Measurements from ENCODE around the gene PPARGC1A.

PPARGC1A gene

GRCh38 chr4:23878912-23879732 lies 10.7 kb downstream of the PPARGC1A start:
- no peak for DNase-seq

- no peak for DNase-seq
These were observed 11.5 kb downstream of the PPARGC1A start for GRCh38 chr4:23878246-23878891.

GRCh38 chr4:23877758-23878229 lies 12.1 kb downstream of the PPARGC1A start:
- no peak for DNase-seq

GRCh38 chr4:23876418-23877089 lies 13.3 kb downstream of the PPARGC1A start:
- DNase-seq: no peak

- DNase-seq: no peak
These were observed 14.5 kb downstream of the PPARGC1A start for GRCh38 chr4:23875317-23875716.

- no peak for DNase-seq
These were observed 15.3 kb downstream of the PPARGC1A start for GRCh38 chr4:23874536-23874901.

- no peak for DNase-seq
These were observed 15.9 kb downstream of the PPARGC1A start for GRCh38 chr4:23873717-23874535.

GRCh38 chr4:23871426-23871825 lies 18.4 kb downstream of the PPARGC1A start:
- DNase-seq: no peak

GRCh38 chr4:23866450-23867075 lies 23.3 kb downstream of the PPARGC1A start:
- DNase-seq: no peak

GRCh38 chr4:23861897-23862296 lies 27.9 kb downstream of the PPARGC1A start:
- DNase-seq: no peak

- no peak for DNase-seq
These were observed 28.9 kb downstream of the PPARGC1A start for GRCh38 chr4:23860919-23861318.

GRCh38 chr4:23857367-23857959 lies 32.4 kb downstream of the PPARGC1A start:
- no peak for DNase-seq

- DNase-seq: no peak
These were observed 33.2 kb downstream of the PPARGC1A start for GRCh38 chr4:23856630-23857029.

GRCh38 chr4:23855912-23856605 lies 33.8 kb downstream of the PPARGC1A start:
- DNase-seq: no peak

- DNase-seq: no peak
These were observed 35.7 kb downstream of the PPARGC1A start for GRCh38 chr4:23853986-23854660.

GRCh38 chr4:23851464-23851863 lies 38.4 kb downstream of the PPARGC1A start:
- no peak for DNase-seq

GRCh38 chr4:23847158-23847557 lies 42.7 kb downstream of the PPARGC1A start:
- no peak for DNase-seq

- DNase-seq: no peak
These were observed 44.9 kb downstream of the PPARGC1A start for GRCh38 chr4:23844961-23845360.

GRCh38 chr4:23839279-23839678 lies 50.6 kb downstream of the PPARGC1A start:
- DNase-seq: no peak

GRCh38 chr4:23838607-23839006 lies 51.2 kb downstream of the PPARGC1A start:
- no peak for DNase-seq

GRCh38 chr4:23838131-23838530 lies 51.7 kb downstream of the PPARGC1A start:
- no peak for DNase-seq
